OCI-LY3 (cell line): ENCODE results near the gene ALDH1B1.

Experiments used
- EZH2phosphoT487 ChIP-seq: fragments of 200-600 bp; shearing (Covaris generic); IDR thresholded peaks from 2 replicates; pipeline ENCODE4 v1.6.1; 2018; ENCODE audit warnings: antibody characterized with exemption, mixed run types, low read depth
- TF ChIP-seq, protein P1 (sequence below): fragments of 200-600, 300-600 bp; sonication (generic); IDR thresholded peaks from 2 replicates; pipeline ENCODE4 v1.5.1; 2014; ENCODE audit warnings: antibody characterized with exemption, low read length, low read depth

DNA sequence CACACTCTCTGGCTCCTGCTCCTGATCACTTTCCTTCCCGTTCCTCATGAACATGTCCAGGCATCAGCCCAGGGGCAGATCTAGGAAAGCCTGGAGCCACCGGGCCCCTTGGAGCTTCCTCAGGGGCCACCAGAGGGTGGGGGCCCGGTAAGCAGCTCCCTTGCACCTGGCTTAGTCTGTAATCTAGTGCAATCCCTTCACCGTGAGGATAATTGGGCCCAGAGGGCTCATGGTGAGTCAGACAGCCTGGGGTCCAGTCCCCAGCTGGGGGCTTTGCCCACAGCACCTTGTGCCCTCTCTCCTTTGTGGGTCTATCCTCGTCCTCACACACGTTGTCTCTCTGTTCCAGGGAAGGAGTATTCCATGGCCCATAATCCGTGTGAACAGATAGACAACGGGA is 10.4 kb upstream of the ALDH1B1 start:
- TF ChIP-seq, protein P1, sequence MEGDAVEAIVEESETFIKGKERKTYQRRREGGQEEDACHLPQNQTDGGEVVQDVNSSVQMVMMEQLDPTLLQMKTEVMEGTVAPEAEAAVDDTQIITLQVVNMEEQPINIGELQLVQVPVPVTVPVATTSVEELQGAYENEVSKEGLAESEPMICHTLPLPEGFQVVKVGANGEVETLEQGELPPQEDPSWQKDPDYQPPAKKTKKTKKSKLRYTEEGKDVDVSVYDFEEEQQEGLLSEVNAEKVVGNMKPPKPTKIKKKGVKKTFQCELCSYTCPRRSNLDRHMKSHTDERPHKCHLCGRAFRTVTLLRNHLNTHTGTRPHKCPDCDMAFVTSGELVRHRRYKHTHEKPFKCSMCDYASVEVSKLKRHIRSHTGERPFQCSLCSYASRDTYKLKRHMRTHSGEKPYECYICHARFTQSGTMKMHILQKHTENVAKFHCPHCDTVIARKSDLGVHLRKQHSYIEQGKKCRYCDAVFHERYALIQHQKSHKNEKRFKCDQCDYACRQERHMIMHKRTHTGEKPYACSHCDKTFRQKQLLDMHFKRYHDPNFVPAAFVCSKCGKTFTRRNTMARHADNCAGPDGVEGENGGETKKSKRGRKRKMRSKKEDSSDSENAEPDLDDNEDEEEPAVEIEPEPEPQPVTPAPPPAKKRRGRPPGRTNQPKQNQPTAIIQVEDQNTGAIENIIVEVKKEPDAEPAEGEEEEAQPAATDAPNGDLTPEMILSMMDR = no peak
- no peak for TF ChIP-seq EZH2phosphoT487
